Nephron (organoid): Measurements from ENCODE around the gene ELMO1.

ENCODE experiments used
- H3K27ac Mint-ChIP-seq, 3 experiments: 2 replicates each; pipeline ENCODE4 v1.8.0; 2020; ENCODE audit warnings: mixed read lengths in 3 of 3, mild to moderate bottlenecking in 2 of 3, moderate library complexity in 1 of 3
- H3K27me3 Mint-ChIP-seq: 2 replicates; pipeline ENCODE4 v1.8.0; 2021; ENCODE audit warnings: low read depth, mild to moderate bottlenecking, moderate library complexity, mixed read lengths
- H3K36me3 Mint-ChIP-seq: 2 replicates; pipeline ENCODE4 v1.8.0; 2020; ENCODE audit warnings: low read depth, mixed read lengths
- H3K4me1 Mint-ChIP-seq: 2 replicates; pipeline ENCODE4 v1.8.0; 2020; ENCODE audit warnings: mixed read lengths
- H3K4me3 Mint-ChIP-seq, 3 experiments: 2 replicates each; pipeline ENCODE4 v1.8.0; 2020; ENCODE audit warnings: mild to moderate bottlenecking in 3 of 3, mixed read lengths in 3 of 3, moderate library complexity in 2 of 3
- H3K9me3 Mint-ChIP-seq: 2 replicates; pipeline ENCODE4 v1.8.0; 2020; ENCODE audit warnings: mixed read lengths
- TF ChIP-seq, protein P1 (sequence below), 3 experiments: fragments of 200-600 bp; sonication (generic); IDR thresholded peaks; one replicate each; pipeline ENCODE4 v1.5.0; 2021; ENCODE audit warnings: antibody characterized with exemption in 3 of 3; ENCODE audit not compliant: unreplicated experiment in 3 of 3

ELMO1 gene

DNA sequence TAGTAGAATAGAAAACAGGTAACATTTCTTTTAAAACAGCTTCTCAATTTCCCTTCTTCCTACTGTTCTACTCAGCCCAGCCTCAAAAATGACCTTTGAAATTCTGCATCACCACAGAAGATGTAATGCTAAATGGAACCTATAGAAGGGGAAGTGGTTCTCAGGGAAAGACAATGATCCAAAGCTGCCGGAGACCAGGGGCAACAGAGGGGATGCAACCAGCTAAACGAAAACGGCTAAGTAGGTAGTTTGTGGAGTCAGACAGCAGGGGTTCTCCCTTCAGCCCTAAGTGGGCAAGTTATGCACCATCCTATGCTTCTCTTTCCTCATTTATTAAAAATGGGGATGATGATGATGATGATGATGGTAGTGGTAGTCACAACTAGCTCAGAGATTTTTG, 214.3 kb downstream of the ELMO1 start:
- no peak overlapping the region for H3K4me3 Mint-ChIP-seq
- H3K4me1 Mint-ChIP-seq = peaks cover 10% of the 10 kb centered on the region
- H3K9me3 Mint-ChIP-seq = peaks cover under 1% of the 10 kb centered on the region
- H3K36me3 Mint-ChIP-seq = no peaks in the 10 kb centered on the region
- TF ChIP-seq, protein P1, sequence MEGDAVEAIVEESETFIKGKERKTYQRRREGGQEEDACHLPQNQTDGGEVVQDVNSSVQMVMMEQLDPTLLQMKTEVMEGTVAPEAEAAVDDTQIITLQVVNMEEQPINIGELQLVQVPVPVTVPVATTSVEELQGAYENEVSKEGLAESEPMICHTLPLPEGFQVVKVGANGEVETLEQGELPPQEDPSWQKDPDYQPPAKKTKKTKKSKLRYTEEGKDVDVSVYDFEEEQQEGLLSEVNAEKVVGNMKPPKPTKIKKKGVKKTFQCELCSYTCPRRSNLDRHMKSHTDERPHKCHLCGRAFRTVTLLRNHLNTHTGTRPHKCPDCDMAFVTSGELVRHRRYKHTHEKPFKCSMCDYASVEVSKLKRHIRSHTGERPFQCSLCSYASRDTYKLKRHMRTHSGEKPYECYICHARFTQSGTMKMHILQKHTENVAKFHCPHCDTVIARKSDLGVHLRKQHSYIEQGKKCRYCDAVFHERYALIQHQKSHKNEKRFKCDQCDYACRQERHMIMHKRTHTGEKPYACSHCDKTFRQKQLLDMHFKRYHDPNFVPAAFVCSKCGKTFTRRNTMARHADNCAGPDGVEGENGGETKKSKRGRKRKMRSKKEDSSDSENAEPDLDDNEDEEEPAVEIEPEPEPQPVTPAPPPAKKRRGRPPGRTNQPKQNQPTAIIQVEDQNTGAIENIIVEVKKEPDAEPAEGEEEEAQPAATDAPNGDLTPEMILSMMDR (IDR thresholded peaks at IDR 0.05; ENCODE audit: unreplicated experiment in 3 of 3) = no peak
- H3K27ac Mint-ChIP-seq = no peak overlapping the region
- H3K27me3 Mint-ChIP-seq = no peaks in the 10 kb centered on the region

DNA sequence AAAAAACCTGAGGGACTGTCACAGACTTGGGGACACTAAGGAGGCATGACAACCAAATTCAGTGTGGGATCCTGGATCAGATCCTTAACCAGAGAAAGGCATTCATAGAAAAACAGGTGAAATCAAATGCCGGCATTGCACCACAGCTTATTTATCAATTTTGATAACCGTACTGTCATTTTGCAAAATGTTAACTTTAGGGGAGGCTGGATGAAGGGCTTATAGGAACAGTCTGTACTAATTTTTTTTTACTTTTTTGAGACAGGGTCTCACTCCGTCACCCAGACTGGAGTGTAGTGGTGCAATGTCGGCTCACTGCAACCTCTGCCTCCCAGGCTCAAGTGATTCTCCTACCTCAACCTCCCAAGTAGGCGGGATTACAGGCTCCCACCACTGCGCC, 217.1 kb downstream of the ELMO1 start:
- peaks cover 20% of the 10 kb centered on the region for H3K4me1 Mint-ChIP-seq
- peaks cover 4% of the 10 kb centered on the region for H3K27me3 Mint-ChIP-seq
- H3K9me3 Mint-ChIP-seq = no peaks in the 10 kb centered on the region
- no peak overlapping the region for H3K27ac Mint-ChIP-seq
- no peak overlapping the region for H3K4me3 Mint-ChIP-seq
- no peaks in the 10 kb centered on the region for H3K36me3 Mint-ChIP-seq
- TF ChIP-seq, protein P1 (IDR thresholded peaks at IDR 0.05; ENCODE audit: unreplicated experiment in 3 of 3) = no peak

DNA sequence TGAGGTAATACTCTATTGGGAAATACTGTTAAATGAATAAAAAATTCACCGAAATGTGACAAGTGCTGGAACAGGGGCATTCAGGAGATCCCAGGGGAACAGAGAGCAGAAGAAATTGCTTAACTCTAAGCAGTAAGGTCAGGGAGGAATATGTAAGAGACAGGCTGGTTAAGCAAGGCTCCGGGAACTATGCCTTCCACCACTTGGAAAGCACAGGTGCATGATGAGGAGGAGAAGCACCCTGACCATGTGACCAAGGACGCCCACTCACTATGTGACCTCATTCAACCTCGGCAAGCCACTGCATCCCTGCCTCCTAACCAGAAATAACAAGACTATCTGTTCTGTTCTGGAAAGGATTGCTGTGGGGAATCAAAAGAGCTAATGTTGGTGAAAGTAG, 218.4 kb downstream of the ELMO1 start:
- Mint-ChIP-seq H3K27me3 (peaks cover 9% of the 10 kb centered on the region), H3K9me3 (no peaks in the 10 kb centered on the region), H3K4me1 (peaks cover 29% of the 10 kb centered on the region), H3K36me3 (no peaks in the 10 kb centered on the region), H3K4me3 (no peak overlapping the region), H3K27ac (no peak overlapping the region)
- TF ChIP-seq, protein P1 (IDR thresholded peaks at IDR 0.05; ENCODE audit: unreplicated experiment in 3 of 3) = no peak

DNA sequence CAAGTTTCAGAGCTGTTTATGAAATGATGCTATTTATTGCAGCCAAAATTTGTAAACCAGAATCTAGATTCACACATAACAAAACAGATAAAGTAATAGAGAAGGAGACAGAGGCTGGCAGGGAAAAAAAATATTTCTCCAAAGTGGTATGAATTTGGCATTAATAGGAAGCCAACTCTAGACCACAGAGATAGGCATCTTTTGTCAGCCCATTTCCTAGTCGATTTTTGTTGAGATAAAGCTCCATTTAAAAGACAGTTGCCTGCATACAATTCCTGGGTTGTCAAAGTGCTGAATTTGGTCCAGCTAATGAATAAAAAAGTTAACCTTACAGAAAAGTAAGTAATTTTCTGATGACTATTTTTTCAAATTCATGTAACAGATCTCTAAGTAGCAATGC, 219.3 kb downstream of the ELMO1 start:
- H3K4me3 Mint-ChIP-seq = no peak overlapping the region
- no peaks in the 10 kb centered on the region for H3K36me3 Mint-ChIP-seq
- peaks cover 9% of the 10 kb centered on the region for H3K27me3 Mint-ChIP-seq
- TF ChIP-seq, protein P1 (IDR thresholded peaks at IDR 0.05; ENCODE audit: unreplicated experiment in 3 of 3) = no peak
- H3K9me3 Mint-ChIP-seq = no peaks in the 10 kb centered on the region
- no peak overlapping the region for H3K27ac Mint-ChIP-seq
- H3K4me1 Mint-ChIP-seq = peaks cover 32% of the 10 kb centered on the region

DNA sequence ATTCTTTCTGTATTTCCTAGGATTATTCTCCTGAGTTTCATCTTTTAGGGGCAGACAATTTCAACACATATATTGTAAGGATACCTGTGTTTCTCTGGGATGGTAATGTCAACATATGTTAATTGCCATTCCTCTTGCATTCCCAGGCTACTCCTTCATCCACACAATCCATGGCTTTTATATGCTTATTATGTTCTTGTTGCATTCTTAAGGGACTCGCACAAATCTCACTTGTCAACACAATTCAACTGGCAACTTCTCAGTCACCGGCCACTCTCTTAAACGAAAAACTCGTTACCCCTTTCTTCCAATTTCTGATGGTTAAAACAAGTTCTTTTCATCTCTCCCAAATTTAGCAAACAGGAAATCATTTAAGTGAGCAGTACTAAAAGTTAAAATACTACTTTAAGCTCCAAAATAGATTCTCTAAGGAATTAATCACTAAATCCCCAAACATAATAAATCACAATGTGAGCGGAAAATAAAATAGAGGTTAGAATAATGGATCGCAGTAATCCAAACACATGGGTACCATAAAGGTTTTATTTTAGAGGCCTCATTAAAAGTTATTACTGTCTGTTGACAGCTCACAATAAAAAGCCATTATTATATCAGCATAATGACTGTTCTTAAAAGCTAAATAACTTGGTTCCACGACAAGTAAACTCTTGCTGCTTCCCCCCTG, 223.2 kb downstream of the ELMO1 start:
- peaks cover 32% of the 10 kb centered on the region for H3K4me1 Mint-ChIP-seq
- peak overlapping the region in 1 of 3 experiments; percentile 5 for H3K27ac Mint-ChIP-seq
- H3K27me3 Mint-ChIP-seq = peaks cover 9% of the 10 kb centered on the region
- no peaks in the 10 kb centered on the region for H3K9me3 Mint-ChIP-seq
- no peak overlapping the region for H3K4me3 Mint-ChIP-seq
- H3K36me3 Mint-ChIP-seq = no peaks in the 10 kb centered on the region
- TF ChIP-seq, protein P1 (IDR thresholded peaks at IDR 0.05; ENCODE audit: unreplicated experiment in 3 of 3) = no peak

DNA sequence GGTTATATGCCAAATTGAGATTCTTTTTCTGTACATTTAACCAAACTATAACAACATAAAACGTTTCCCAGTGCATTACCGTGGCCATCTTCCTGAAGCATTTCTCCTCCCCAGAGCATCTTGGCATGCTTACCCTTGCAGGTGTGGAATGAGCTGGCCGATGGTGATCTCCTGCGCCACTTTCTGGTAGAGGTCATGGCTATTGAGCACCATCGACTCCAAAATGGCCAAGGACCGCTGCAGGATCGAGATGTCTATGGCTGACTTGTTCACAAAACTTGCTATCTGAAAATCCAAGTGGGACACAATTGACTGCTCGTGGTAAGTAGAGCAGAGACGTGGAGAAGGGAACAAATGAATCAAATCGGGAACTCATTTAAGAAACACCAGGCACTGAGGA, 223.9 kb downstream of the ELMO1 start:
- TF ChIP-seq, protein P1 (IDR thresholded peaks at IDR 0.05; ENCODE audit: unreplicated experiment in 3 of 3) = no peak
- Mint-ChIP-seq H3K4me3 (no peak overlapping the region), H3K27ac (no peak overlapping the region), H3K9me3 (no peaks in the 10 kb centered on the region), H3K27me3 (peaks cover 9% of the 10 kb centered on the region), H3K4me1 (peaks cover 32% of the 10 kb centered on the region), H3K36me3 (no peaks in the 10 kb centered on the region)
